Measurements from ENCODE around the gene SLTM.

- no peak for TF ChIP-seq REST (IDR thresholded peaks at IDR 0.05; ENCODE audit: low read depth)
- TF ChIP-seq EP300 (IDR thresholded peaks at IDR 0.05; ENCODE audit: borderline replicate concordance), result no peak
- no peak for TF ChIP-seq EGR1 (IDR thresholded peaks at IDR 0.05)
- TF ChIP-seq TAF1 (IDR thresholded peaks at IDR 0.05; ENCODE audit: low read depth), result no peak
- no peak for TF ChIP-seq ZBTB7A (IDR thresholded peaks at IDR 0.05; ENCODE audit: low read depth)
- no peak for TF ChIP-seq MAX (IDR thresholded peaks at IDR 0.05)
- TF ChIP-seq CEBPB (IDR thresholded peaks at IDR 0.05), result no peak
- no peak for TF ChIP-seq YY1 (IDR thresholded peaks at IDR 0.05; ENCODE audit: low read depth)
- TF ChIP-seq RAD21 (IDR thresholded peaks at IDR 0.05; ENCODE audit: low read depth), result no peak
- TF ChIP-seq TEAD4 (IDR thresholded peaks at IDR 0.05), result no peak
- no peak for TF ChIP-seq TCF12 (IDR thresholded peaks at IDR 0.05; ENCODE audit: low read depth)
These were observed 6.7 kb downstream of the SLTM start for GRCh38 chr15:58926823-58927222.

Measured in Ishikawa (cell line).